Esophagus muscularis mucosa (tissue), 4 donors: ENCODE measurements around the gene R3HDM4. TPM values are rescaled to one million over a fixed set of nuclear protein-coding genes. Genes with fewer than 3 reads are reported as not detected.

Source experiments
- DNase-seq: peaks from one replicate; pipeline ENCODE4 v3.0.0-alpha.2; 2017; ENCODE audit errors: extremely low spot score
- H3K27ac ChIP-seq, 4 donors: fragments of 200-600 bp; sonication (generic); replicated peaks in 1 of 4; 1 replicate in 3 of 4; 2 replicates in 1 of 4; pipeline ENCODE4 v1.5.1; 2016 to 2019; ENCODE audit warnings: mild to moderate bottlenecking in 1 of 4
- H3K27me3 ChIP-seq, 4 donors: fragments of 200-600 bp; sonication (generic); one replicate each; pipeline versions ENCODE4 v1.5.1 to v1.6.0; 2016 to 2019
- H3K36me3 ChIP-seq, 4 donors: fragments of 200-600 bp; sonication (generic); one replicate each; pipeline ENCODE4 v1.5.1; 2016 to 2019
- H3K4me1 ChIP-seq, 4 donors: fragments of 200-600 bp; sonication (generic); one replicate each; pipeline ENCODE4 v1.5.1; 2016 to 2019
- H3K4me3 ChIP-seq, 4 donors: fragments of 200-600 bp; sonication (generic); 1 replicate in 2 of 4; 2 replicates in 2 of 4; pipeline ENCODE4 v1.5.1; 2016 to 2019; ENCODE audit warnings: mild to moderate bottlenecking in 4 of 4, moderate library complexity in 1 of 4
- H3K9me3 ChIP-seq, 4 donors: fragments of 200-600 bp; sonication (generic); 1 replicate in 3 of 4; 2 replicates in 1 of 4; pipeline ENCODE4 v1.5.1; 2016 to 2019
- EP300 ChIP-seq: sonication (generic); formaldehyde crosslinking; IDR thresholded peaks from one replicate; pipeline ENCODE4 v1.6.1; 2017; ENCODE audit warnings: antibody characterized with exemption
- POLR2A ChIP-seq: fragments of 450-650 bp; IDR thresholded peaks from one replicate; pipeline ENCODE4 v1.6.1; 2017; ENCODE audit warnings: antibody characterized with exemption, moderate library complexity, mild to moderate bottlenecking, low read depth
- POLR2AphosphoS5 ChIP-seq, 2 donors: sonication (generic); formaldehyde crosslinking; IDR thresholded peaks; one replicate each; pipeline ENCODE4 v1.6.1; 2017; ENCODE audit warnings: antibody characterized with exemption in 2 of 2
- WGBS: methylation state at CpG from one replicate; pipeline ENCODE4 v1.1.5; 2018; 5-methylcytosine and 5-hydroxymethylcytosine counted together
- intact Hi-C: fragments of 100-400 bp; cut with DNase I; formaldehyde crosslinking; loops from one replicate; pipeline ENCODE4 v1.15.1; 2023
- total RNA-seq, 4 donors: library from RNA; depleted of rRNA; stranded (reverse); fragments of >200 nt; gene quantifications; one replicate each; pipeline versions ENCODE4 v1.1.0 to v1.2.1, GENCODE V29; 2016
- TF ChIP-seq, protein P1 (sequence below), 3 experiments: fragments of 200-600 bp in 2 of 3; fragments of 450-650 bp in 1 of 3; sonication (generic) in 2 of 3; IDR thresholded peaks; one replicate each; pipeline ENCODE4 v1.5.1; 2017 to 2019; ENCODE audit warnings: antibody characterized with exemption in 3 of 3, mild to moderate bottlenecking in 2 of 3, moderate library complexity in 1 of 3

Gene R3HDM4
- total RNA-seq, 4 donors from 2014 or later, result 32.0 to 52.5 (median 40.0) TPM

DNA sequence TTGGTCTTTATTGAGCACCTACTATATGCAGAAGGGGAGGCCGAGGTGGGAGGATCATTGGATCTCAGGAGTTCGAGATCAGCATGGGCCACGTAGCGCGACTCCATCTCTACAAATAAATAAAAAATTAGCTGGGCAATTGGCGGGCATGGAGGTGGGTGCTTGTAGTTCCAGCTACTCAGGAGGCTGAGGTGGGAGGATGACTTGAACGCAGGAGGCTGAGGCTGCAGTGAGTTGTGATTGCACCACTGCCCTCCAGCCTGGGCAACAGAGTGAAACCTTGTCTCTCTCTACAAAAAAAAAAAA, 49.8 kb downstream of the R3HDM4 start:
- Histone ChIP-seq H3K36me3 (peaks cover 6 to 11% (median 11%) of the 10 kb centered on the region in 4 donors), H3K27ac (peak overlapping the region in 2 of 4 donors; percentile 26 to 36), H3K4me1 (peaks cover 16 to 47% (median 46%) of the 10 kb centered on the region in 4 donors), H3K27me3 (peaks cover 0 to 51% (median 28%) of the 10 kb centered on the region in 4 donors), H3K9me3 (no peaks in the 10 kb centered on the region), H3K4me3 (peak overlapping the region in 2 of 4 donors; percentile 19 to 23)
- intact Hi-C loops, result loop anchor here (5.0 to 10.0 kb wide), 3 partner anchors 58 to 196 kb away; partner anchors contain the start of gene WDR18
- TF ChIP-seq POLR2A (no peak), EP300 (no peak), POLR2AphosphoS5 (IDR thresholded peaks at IDR 0.05) (no peak)
- TF ChIP-seq, protein P1, sequence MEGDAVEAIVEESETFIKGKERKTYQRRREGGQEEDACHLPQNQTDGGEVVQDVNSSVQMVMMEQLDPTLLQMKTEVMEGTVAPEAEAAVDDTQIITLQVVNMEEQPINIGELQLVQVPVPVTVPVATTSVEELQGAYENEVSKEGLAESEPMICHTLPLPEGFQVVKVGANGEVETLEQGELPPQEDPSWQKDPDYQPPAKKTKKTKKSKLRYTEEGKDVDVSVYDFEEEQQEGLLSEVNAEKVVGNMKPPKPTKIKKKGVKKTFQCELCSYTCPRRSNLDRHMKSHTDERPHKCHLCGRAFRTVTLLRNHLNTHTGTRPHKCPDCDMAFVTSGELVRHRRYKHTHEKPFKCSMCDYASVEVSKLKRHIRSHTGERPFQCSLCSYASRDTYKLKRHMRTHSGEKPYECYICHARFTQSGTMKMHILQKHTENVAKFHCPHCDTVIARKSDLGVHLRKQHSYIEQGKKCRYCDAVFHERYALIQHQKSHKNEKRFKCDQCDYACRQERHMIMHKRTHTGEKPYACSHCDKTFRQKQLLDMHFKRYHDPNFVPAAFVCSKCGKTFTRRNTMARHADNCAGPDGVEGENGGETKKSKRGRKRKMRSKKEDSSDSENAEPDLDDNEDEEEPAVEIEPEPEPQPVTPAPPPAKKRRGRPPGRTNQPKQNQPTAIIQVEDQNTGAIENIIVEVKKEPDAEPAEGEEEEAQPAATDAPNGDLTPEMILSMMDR (IDR thresholded peaks at IDR 0.05), result no peak
- 68% methylated on average over 7 of the region's 7 CpGs for WGBS
- DNase-seq, result no peak

DNA sequence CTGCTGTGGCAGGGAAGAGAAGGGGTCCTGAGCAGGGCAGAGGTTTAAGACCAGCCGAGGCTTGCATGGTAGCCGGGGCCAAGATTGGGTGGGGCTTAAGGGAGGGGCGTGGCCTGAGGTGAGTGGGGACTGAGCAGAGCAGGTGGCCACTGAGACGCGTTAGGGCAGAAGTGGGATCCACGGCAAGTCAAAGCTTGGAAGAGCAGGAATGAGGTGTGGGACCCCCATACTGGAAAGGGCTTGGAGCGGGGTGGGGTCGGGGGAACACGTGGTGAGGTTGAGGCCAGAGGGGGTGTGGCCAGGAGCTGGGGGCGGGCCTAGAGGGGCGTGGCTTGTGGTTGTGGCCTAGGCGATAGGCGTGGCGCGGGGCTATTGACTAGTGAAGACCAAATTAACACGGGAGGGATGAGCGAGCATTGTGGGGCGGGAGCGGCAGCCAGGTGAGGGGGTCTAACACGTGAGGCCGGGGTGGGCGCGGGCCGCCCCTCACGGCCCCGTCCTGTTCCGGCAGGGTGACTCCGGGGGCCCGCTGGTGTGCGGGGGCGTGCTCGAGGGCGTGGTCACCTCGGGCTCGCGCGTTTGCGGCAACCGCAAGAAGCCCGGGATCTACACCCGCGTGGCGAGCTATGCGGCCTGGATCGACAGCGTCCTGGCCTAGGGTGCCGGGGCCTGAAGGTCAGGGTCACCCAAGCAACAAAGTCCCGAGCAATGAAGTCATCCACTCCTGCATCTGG, 50.3 kb downstream of the R3HDM4 start:
- peaks cover 3 to 6% (median 6%) of the 10 kb centered on the region in 4 donors for H3K36me3 ChIP-seq
- 21% methylated on average over 27 of the region's 48 CpGs for WGBS
- H3K4me3 ChIP-seq, result peak overlapping the region in 3 of 4 donors; percentile 14 to 30 (median 17)
- no peaks in the 10 kb centered on the region for H3K9me3 ChIP-seq
- no peak for DNase-seq
- no peak overlapping the region for H3K27ac ChIP-seq
- peaks cover 16 to 46% (median 44%) of the 10 kb centered on the region in 4 donors for H3K4me1 ChIP-seq
- intact Hi-C loops, result loop anchor here (5.0 to 10.0 kb wide), 3 partner anchors 58 to 195 kb away; partner anchors contain the start of gene WDR18
- peaks cover 0 to 56% (median 29%) of the 10 kb centered on the region in 4 donors for H3K27me3 ChIP-seq
- TF ChIP-seq EP300, result no peak
- TF ChIP-seq, protein P1 (IDR thresholded peaks at IDR 0.05), result no peak
- no peak for TF ChIP-seq POLR2A
- TF ChIP-seq POLR2AphosphoS5 (IDR thresholded peaks at IDR 0.05), result no peak

DNA sequence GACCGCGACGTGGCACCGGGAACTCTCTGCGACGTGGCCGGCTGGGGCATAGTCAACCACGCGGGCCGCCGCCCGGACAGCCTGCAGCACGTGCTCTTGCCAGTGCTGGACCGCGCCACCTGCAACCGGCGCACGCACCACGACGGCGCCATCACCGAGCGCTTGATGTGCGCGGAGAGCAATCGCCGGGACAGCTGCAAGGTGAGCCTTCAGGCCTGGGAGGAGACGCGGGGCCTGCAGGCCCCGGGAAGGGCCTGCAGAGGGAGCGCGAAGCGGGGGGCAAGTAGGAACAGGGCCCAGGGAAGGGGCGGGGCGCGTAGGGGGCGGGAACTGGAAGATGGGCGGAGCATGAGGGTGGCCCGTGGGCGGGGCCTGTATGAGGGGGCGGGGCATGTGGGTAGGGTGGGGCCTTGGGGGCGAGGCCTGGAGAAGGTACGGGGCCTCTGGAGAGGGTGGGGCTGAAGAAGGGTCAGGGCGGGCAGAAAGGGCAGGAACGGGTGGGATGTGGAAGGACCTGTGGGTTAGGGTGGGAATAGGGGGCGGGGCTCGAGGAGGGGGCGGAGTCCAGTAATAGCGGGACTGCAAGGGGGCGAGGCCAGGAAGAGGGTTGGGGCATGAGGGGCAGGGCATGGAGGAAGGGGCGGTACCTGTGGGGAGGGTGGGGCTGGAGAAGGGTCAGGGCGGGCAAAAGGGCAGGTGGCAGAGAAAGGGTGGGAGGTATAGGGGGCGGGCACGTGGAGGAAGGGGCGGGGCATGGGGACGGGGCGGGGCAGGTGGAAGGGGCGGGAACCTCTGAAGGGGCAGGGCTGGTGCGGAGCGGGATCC, 51.1 kb downstream of the R3HDM4 start:
- Histone ChIP-seq H3K4me1 (peaks cover 16 to 46% (median 44%) of the 10 kb centered on the region in 4 donors), H3K9me3 (no peaks in the 10 kb centered on the region), H3K36me3 (no peaks in the 10 kb centered on the region), H3K27me3 (peaks cover 0 to 57% (median 29%) of the 10 kb centered on the region in 4 donors), H3K27ac (no peak overlapping the region), H3K4me3 (peak overlapping the region in 3 of 4 donors; percentile 7 to 20 (median 16))
- intact Hi-C loops, result loop anchor here (5.0 to 10.0 kb wide), 3 partner anchors 57 to 195 kb away; partner anchors contain the start of gene WDR18
- DNase-seq, result no peak
- TF ChIP-seq POLR2AphosphoS5 (IDR thresholded peaks at IDR 0.05) (no peak), EP300 (no peak), POLR2A (no peak)
- TF ChIP-seq, protein P1 (IDR thresholded peaks at IDR 0.05), result peak in 1 of 3 experiments; percentile 10
- WGBS, result 10% methylated on average over 27 of the region's 60 CpGs

DNA sequence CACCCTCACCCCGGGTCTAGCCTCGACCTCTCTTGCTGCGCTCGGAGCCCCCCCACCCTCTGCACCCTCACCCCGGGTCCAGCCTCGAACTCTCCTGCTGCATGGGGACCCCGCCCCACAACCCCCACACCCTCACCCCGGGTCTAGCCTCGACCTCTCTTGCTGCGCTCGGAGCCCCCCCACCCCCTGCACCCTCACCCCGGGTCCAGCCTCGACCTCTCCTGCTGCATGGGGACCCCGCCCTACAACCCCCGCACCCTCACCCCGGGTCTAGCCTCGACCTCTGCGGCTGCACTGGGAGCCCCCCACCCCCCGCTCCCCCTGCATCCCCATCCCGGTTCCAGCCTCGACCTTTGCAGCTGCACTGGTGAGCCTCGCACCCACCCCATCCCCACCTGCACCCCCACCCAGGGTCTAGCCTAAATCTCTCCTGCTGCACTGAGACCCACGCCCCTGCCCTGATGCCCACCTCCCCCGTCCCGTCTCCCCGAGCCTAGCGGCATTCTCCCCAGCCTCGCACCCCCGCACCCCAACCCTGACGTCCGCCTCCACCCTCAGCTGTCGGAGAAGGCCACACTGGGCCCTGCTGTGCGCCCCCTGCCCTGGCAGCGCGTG, 51.8 kb downstream of the R3HDM4 start:
- H3K36me3 ChIP-seq, result no peaks in the 10 kb centered on the region
- WGBS, result 43% methylated on average over 5 of the region's 35 CpGs
- TF ChIP-seq, protein P1 (IDR thresholded peaks at IDR 0.05), result no peak
- H3K27ac ChIP-seq, result no peak overlapping the region
- intact Hi-C loops, result loop anchor here (5.0 to 10.0 kb wide), 3 partner anchors 56 to 194 kb away; partner anchors contain the start of gene WDR18
- H3K9me3 ChIP-seq, result no peaks in the 10 kb centered on the region
- H3K4me3 ChIP-seq, result peak overlapping the region; percentile 47 to 63 (median 48)
- H3K4me1 ChIP-seq, result peaks cover 16 to 46% (median 44%) of the 10 kb centered on the region in 4 donors
- no peak for DNase-seq
- peaks cover 0 to 64% (median 29%) of the 10 kb centered on the region in 4 donors for H3K27me3 ChIP-seq
